Rectal smooth muscle tissue (tissue), 1 donor: ENCODE results near the gene BRMS1.
"Not testable (repeated sequence)": the region's sequence is repeated elsewhere in the genome, so short reads cannot be mapped to it uniquely, and the experiment has no call there.

Experiments
- H3K27ac ChIP-seq: one replicate; pipeline ENCODE4 v1.7.0; 2013; ENCODE audit warnings: low read depth, low read length, inconsistent platforms
- H3K27me3 ChIP-seq: one replicate; pipeline ENCODE4 v1.7.0; 2013; ENCODE audit warnings: low read length; ENCODE audit not compliant: control insufficient read depth, insufficient read depth
- H3K36me3 ChIP-seq: one replicate; pipeline ENCODE4 v1.7.0; 2013; ENCODE audit warnings: low read length; ENCODE audit not compliant: control insufficient read depth, insufficient read depth
- H3K4me1 ChIP-seq: one replicate; pipeline ENCODE4 v1.7.0; 2013; ENCODE audit warnings: low read length; ENCODE audit not compliant: control insufficient read depth, insufficient read depth
- H3K4me3 ChIP-seq: one replicate; pipeline ENCODE4 v1.7.0; 2013; ENCODE audit warnings: low read length
- H3K9ac ChIP-seq: one replicate; pipeline ENCODE4 v1.7.0; 2013; ENCODE audit warnings: low read length

Gene BRMS1

DNA sequence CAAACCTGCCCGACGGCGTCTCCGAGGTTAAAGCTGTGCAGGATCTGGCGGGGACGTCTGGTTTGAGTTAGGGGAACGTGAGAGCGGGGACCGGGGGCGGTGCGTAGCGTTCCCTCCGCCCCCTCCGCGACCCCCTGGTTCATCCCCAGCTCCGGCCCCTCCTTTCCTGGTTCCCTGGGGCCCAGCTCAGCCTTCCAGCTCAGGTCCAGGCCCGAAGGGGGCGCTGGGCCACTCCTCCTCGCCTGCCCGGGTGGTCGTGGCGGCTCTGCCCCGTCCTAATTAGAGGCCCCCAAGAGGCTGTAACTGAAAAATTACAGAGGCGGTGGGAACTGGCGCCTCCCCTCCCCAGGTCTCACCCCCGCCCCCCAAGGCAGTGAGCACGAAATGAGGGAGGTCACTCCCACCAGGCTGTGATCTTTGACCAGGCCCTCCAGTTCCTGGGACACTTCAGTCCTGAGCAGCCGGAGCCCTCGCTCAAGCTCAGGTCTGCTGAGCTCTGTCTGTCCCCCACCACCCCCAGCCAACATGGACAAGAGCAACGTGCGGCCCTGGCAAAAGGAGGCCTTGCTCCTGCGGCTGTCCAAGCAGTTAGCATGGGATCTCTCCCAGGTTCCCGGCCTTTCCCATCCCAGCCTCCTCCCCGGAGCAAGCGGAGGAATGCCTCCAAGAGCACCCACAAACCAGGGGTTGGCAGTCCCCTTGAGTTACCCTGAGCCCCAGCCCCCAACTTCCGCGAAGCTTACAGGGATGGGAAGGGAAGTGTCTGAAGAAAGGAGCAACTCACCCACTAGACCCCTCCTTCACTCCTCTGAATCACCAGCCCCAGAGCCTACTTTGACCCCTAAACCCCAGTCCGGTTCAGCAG is 31.4 kb downstream of the BRMS1 start:
- Histone ChIP-seq H3K36me3 (no peaks in the 10 kb centered on the region), H3K4me3 (peak overlapping the region; percentile 58), H3K27me3 (no peaks in the 10 kb centered on the region), H3K9ac (no peak overlapping the region), H3K4me1 (peaks cover 16% of the 10 kb centered on the region), H3K27ac (peak overlapping the region; percentile 74)

DNA sequence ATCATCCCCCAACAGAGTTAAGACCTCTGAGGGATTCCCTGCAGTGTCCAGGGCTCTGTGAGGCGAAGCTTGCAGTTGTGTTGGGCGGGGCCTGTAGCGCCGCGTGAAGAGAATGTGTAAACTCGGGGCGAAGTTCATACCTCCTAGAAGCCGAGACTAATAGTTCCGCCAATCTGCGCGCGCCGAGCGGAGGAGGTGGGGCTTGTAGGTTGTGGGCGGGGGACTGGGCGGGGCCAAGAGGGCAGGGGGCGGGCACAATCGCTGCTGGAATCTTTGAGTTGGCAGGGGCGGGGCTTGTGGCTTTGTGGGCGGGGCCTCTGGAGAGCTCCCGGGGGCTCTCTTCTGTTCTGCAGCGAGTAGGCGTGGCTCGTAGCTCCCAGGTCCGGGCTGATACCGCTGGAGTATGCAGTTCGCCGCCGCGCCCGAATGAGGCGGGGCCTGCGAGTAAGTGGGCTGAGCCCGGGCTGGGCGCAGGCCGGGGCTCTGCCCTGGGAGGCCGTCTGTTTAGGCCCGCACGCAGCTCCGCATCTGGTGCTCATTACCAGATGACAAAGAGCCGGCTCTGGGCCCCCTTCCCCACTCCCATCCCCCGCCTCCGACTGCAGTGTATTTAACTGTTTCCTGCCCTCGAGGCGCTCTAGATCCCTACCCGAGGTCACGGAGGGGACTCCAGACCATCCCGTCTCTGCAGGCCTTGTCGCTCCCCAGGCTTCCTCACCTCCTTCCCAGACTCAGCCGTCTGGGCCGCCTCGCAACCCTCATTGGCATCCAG is 32.2 kb downstream of the BRMS1 start:
- peaks cover 12% of the 10 kb centered on the region for H3K4me1 ChIP-seq
- no peaks in the 10 kb centered on the region for H3K27me3 ChIP-seq
- H3K27ac ChIP-seq: peak overlapping the region; percentile 87
- peak overlapping the region; percentile 85 for H3K4me3 ChIP-seq
- no peaks in the 10 kb centered on the region for H3K36me3 ChIP-seq
- peak overlapping the region; percentile 12 for H3K9ac ChIP-seq

- H3K4me3 ChIP-seq: peak overlapping the region; percentile 85
- H3K9ac ChIP-seq: peak overlapping the region; percentile 32
- H3K36me3 ChIP-seq: no peaks in the 10 kb centered on the region
- peak overlapping the region; percentile 87 for H3K27ac ChIP-seq
- peaks cover 9% of the 10 kb centered on the region for H3K4me1 ChIP-seq
- H3K27me3 ChIP-seq: no peaks in the 10 kb centered on the region
Observed at GRCh38 chr11:66311965-66312548, 32.8 kb downstream of the BRMS1 start.

DNA sequence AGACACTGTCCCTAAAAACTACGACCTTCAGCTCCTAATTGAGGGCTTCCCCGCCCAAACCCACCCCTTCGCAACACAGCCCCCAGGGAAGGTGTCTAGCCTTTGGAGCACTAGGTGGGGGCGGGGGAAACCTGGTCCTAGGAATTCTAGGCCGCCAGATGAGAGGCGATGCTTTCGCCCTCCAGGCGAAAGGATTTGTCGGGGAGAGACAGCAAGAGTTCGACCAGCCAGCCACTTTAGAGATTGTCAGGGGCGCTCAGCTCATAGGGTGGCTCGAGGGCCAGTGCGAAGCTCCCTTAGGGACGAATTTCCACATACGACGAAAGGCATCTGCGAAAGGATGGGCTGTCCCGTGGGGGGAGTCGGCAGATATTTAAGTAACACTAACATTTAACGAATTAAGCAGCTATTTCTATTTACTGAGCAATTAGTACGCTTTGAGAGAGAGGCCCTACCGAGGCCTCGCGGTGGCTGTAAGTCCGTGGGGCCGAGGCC is 33.4 kb downstream of the BRMS1 start:
- no peaks in the 10 kb centered on the region for H3K36me3 ChIP-seq
- peak overlapping the region; percentile 87 for H3K27ac ChIP-seq
- peak overlapping the region; percentile 85 for H3K4me3 ChIP-seq
- no peaks in the 10 kb centered on the region for H3K27me3 ChIP-seq
- H3K4me1 ChIP-seq: peaks cover 9% of the 10 kb centered on the region
- H3K9ac ChIP-seq: peak overlapping the region; percentile 32

- H3K27me3 ChIP-seq, H3K36me3 ChIP-seq, H3K4me3 ChIP-seq, H3K4me1 ChIP-seq, H3K9ac ChIP-seq, H3K27ac ChIP-seq: not testable (repeated sequence)
Observed at GRCh38 chr11:66310803-66311440, 34.0 kb downstream of the BRMS1 start.

DNA sequence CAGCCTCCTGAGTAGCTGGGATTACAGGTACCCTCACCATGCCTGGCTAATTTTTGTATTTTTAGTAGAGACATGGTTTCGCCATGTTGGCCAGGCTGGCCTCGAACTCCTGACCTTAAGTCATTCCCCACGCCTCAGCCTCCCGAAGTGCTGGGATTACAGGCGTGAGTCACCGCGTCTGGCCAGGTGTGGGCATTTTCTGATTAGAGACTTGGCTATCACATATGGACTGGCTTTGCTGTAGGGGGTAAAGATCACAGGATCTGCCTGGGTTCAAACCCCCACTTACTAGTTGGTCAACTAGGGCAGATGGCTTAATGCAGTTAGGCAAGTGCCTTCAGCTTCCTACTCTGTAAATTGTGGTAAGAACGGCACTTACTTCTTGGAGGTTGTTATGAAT is 34.6 kb downstream of the BRMS1 start:
- Histone ChIP-seq H3K27me3 (no peaks in the 10 kb centered on the region), H3K4me1 (no peaks in the 10 kb centered on the region), H3K27ac (no peak overlapping the region), H3K9ac (no peak overlapping the region), H3K36me3 (no peaks in the 10 kb centered on the region), H3K4me3 (no peak overlapping the region)

GRCh38 chr11:66309475-66309874 is 35.4 kb downstream of the BRMS1 start:
- H3K9ac ChIP-seq: no peak overlapping the region
- no peaks in the 10 kb centered on the region for H3K4me1 ChIP-seq
- no peaks in the 10 kb centered on the region for H3K36me3 ChIP-seq
- H3K4me3 ChIP-seq: no peak overlapping the region
- no peaks in the 10 kb centered on the region for H3K27me3 ChIP-seq
- H3K27ac ChIP-seq: no peak overlapping the region

DNA sequence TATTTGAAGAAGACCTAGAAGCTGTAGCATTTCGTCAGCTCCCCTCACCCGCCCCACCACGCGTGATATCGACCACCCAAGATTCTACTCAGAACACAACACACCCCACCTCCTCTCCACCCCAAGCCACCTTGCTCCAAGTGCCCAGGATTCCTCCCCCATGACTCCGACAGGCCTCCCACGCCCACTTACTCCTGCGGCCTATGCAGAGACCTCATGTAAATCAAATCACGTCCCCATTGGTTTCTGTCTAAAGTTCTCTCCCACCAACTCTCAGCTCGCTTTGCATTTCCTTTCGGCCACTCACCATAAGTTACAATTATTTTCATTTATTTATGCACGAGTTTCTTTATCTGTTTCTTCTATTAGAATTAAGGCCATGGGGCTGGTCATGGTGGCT is 42.2 kb downstream of the BRMS1 start:
- Histone ChIP-seq H3K4me3 (no peak overlapping the region), H3K9ac (no peak overlapping the region), H3K27me3 (no peaks in the 10 kb centered on the region), H3K36me3 (no peaks in the 10 kb centered on the region), H3K4me1 (no peaks in the 10 kb centered on the region), H3K27ac (no peak overlapping the region)

DNA sequence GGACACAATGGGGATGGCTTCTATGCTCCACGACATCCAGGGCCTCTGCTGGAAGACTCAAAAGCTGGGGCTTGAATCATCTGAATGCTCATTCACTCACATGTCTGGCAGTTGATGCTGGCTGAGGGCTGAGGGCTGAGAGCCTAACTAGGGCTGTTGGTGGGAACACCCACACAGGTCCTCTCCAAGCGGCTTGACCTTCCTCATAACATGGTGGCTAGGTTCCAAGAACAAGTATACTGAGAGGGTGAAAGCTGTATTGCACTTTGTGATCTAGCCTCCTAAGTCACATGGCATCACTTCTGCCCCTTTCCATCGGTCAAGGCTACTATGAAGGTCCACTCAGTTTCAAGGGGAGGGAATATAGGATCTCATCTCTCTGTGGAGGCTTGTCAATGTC is 45.7 kb downstream of the BRMS1 start:
- Histone ChIP-seq H3K36me3 (no peaks in the 10 kb centered on the region), H3K27ac (no peak overlapping the region), H3K4me3 (no peak overlapping the region), H3K9ac (no peak overlapping the region), H3K4me1 (no peaks in the 10 kb centered on the region), H3K27me3 (peaks cover under 1% of the 10 kb centered on the region)

GRCh38 chr11:66297610-66298009 is 47.3 kb downstream of the BRMS1 start:
- Histone ChIP-seq H3K27me3 (peaks cover 12% of the 10 kb centered on the region), H3K4me1 (no peaks in the 10 kb centered on the region), H3K36me3 (no peaks in the 10 kb centered on the region), H3K27ac (no peak overlapping the region), H3K4me3 (no peak overlapping the region), H3K9ac (no peak overlapping the region)

DNA sequence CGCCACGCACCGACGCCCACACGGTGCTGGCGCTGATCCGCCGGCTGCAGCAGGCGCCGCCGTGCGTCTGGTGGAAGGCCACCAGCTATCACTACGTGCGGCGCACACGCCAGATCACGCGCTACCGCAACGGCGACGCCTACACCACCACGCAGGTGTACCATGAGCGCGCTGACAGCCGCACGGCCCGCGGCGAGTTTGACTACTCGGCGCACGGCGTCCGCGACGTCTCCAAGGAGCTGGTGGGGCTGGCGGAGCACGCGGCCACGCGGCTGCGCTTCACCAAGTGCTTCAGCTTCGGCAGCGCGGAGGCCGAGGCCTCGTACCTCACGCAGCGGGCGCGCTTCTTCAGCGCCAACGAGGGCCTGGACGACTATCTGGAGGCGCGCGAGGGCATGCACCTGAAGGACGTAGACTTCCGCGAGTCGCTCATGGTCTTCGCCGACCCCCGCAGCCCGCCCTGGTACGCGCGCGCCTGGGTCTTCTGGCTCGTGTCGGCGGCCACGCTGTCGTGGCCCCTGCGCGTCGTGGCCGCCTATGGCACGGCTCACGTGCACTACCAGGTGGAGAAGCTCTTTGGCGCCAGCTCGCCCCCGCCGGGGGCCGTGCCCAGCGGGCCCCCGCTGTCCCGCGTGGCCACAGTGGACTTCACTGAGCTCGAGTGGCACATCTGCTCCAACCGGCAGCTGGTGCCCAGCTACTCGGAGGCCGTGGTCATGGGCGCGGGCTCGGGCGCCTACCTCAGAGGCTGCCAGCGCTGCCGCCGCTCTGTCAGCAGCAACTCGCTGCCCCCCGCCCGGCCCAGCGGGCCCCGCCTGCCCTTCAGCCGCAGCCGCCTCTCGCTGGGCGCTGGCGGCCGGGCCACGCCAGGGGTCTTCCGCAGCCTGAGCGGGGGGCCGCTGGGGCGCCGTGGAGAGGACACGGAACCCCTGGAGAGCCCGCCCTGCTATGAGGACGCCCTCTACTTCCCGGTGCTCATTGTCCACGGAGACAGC is 50.0 kb downstream of the BRMS1 start:
- H3K4me3 ChIP-seq: no peak overlapping the region

More for the DNA sequence above, 50.0 kb downstream of the BRMS1 start:
- no peaks in the 10 kb centered on the region for H3K36me3 ChIP-seq
- H3K27me3 ChIP-seq: peaks cover 20% of the 10 kb centered on the region
- H3K4me1 ChIP-seq: no peaks in the 10 kb centered on the region
- H3K27ac ChIP-seq: no peak overlapping the region
- H3K9ac ChIP-seq: no peak overlapping the region
